Left renal cortex interstitium (tissue), 4 donors: Measurements from ENCODE around the gene ACTL6A. TPM values are rescaled to one million over a fixed set of nuclear protein-coding genes. Genes with fewer than 3 reads are reported as not detected.
"Not testable (repeated sequence)": the region's sequence is repeated elsewhere in the genome, so short reads cannot be mapped to it uniquely, and the experiment has no call there.

Source experiments
- DNase-seq, 4 donors: peaks; one replicate each; pipeline ENCODE4 v3.0.0-alpha.2; 2013; ENCODE audit warnings: low read depth in 4 of 4, low spot score in 2 of 4, missing footprints in 1 of 4
- polyA plus RNA-seq, 4 donors: library from polyadenylated mRNA; unstranded; fragments of 120-200 nt; gene quantifications; one replicate each; pipeline ENCODE4 v1.2.1, GENCODE V29; 2013; ENCODE audit not compliant: insufficient read length in 4 of 4

The ACTL6A gene
- polyA plus RNA-seq: 100 to 1,000 TPM; 100 to 114 (median 108) TPM

DNA sequence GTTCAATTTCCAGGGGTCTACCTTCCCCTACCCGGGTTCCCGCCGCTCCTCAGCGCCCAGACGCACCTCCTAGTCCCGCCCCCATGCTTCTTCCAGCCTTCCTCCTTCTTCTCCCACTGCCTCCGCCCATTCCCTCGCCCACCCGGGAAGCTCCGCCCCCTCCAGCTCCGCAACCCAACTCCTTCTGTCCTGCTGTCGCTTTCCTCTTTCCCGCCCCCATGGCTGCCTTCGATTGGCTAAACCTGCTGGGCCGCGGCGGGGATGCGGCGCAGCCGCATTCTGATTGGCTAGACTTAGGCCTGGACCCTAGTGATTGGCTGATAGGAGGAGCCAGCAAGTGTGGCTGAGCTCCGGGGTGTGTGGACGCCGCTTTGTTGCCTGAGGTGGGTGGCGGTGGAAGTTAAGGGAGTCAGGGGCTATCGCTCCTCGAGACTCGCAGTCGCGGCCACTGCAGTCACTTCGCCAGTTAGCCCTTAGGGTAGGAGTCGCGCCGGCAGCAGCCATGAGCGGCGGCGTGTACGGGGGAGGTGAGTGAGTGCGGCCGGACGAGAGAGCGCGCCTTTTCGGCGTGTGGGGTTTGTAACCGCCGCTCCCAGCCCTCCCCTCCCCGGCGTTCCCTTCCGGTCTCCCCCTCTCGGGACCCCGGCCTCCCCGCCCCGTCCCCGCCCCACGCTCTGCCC is at the start of gene ACTL6A:
Gene ACTL6A, plus strand, starts transcription at position 336 of the 680 bp plus-strand sequence. Its CDS starts 167 bp downstream, at position 503.
- peak; percentile 98 to 100 (median 98) for DNase-seq

DNA sequence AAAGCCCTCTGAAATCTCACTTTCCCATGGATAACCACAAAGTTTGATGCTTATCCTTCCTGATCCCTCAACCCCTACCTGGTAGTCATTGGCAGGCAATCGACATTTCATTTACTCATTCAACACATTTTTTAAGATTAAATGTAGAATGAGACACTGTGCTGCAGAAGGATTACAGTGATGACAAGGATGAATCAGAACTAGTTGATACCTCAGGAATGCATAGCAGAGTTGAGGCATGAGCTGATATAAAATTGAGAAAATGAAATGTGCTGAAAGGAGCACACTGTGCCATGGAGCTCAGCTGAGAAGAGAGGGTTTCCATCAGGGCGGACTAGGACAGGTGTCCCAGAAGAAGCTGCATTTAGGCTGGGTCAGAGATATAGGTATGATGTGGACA is 48.9 kb upstream of the ACTL6A start:
- no peak for DNase-seq

DNA sequence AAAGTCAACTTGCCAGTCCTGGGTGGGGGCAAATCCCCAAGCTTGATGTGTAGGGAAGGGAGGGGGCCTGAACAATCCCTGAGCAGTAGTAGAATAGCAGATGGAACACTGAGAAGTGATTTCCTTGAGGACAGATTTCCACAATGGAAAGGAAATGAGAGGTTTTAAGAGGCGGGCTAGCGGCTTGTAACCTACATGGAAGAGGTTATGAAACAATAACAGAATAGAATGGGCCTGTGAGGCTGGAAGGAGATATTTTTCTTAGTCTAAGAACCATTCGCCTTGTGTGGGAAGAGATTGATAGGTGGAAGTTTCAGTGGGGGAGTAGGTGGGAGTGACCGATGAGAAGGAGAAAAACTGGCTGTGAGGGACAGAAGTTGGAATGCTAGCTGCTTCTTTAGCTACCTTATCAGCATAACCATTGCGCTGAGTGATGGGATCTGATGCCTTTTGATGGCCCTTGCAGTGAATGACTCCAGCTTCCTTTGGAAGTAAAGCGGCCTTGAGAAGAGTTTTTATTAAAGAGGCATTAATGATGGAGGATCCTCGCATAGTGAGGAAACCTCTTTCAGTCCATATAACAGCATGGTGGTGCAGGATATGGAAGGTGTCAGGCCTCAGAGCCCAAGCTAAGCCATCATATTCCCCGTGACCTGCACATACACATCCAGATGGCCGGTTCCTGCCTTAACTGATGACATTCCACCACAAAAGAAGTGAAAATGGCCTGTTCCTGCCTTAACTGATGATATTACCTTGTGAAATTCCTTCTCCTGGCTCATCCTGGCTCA is 46.1 kb upstream of the ACTL6A start:
- DNase-seq: not testable (repeated sequence)

DNA sequence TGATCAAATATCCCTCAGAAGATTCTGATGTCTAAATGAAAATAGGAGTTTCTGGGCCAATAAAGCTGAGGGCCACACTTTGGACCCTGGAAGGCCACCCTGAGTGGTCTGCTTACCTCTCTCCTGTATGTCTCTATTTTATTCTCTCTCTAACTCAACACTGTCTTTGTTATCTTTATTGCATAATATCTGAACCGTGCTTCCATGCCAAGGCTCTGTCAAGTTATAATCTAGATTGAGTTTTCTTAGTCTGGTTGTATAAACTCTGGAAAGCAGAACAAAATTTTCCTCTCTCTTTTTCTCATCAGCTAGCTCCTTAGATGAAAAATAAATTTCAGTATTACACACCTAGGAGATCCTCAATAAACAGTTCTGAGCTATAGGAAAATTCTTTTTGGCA is 36.2 kb upstream of the ACTL6A start:
- DNase-seq: no peak

DNA sequence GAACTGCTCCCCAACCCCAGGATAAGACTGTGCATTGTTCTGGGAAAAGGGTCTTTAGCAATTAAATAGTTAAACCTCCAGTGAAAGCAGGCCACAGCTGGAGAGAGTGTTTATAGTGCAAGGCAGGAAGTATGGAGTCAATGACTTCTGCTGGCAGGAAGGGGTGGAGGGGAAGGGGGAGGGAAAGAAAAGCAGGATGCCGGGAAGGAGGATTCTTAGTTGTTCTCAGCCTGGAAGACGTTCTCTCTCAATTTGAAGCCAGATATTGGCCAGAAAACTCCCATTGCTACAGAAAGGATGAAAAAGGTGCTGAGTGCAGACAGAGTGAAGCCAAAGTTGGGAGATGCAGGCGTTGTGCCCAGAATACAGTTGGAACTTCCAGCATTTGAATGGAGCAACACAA is 35.7 kb upstream of the ACTL6A start:
- peak in 3 of 4 donors; percentile 63 to 76 (median 75) for DNase-seq

DNA sequence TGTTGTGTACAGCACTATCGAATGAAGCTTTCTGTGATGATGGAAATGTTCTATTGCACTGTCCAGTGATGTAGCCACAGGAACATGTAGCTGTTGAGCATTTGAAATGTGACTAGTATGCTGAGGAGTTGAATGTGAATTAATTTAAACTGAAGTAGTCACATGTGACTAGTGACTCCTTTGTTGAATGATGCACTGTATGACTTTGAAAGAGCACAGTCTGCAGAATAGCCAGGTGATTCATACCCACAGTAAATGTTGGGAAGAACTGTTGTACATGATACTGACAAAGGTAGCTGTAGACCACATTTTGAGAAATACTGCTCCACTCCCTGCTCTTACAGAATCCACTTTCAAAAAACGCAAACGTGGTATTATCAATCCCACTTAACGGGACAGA is 34.0 kb upstream of the ACTL6A start:
- DNase-seq: no peak

DNA sequence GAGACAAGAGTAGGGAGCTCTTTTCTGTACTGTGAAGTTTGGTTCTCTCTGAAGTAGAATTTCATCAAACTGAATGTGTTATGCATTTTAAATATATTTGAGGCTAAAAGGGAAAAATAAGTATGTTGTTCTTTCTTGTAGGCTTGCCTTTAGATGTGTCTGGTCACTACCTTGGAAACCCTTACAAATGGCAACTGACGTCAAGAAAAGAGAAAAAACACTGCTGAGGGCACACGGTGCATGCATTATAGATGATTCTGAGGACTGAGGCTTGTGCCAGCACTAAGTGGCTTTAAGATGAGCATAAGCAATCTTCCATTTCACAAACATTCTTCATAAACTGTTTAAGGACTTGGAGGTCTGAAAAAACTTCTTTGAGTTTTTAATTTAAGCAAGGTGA is 31.1 kb upstream of the ACTL6A start:
- no peak for DNase-seq

DNA sequence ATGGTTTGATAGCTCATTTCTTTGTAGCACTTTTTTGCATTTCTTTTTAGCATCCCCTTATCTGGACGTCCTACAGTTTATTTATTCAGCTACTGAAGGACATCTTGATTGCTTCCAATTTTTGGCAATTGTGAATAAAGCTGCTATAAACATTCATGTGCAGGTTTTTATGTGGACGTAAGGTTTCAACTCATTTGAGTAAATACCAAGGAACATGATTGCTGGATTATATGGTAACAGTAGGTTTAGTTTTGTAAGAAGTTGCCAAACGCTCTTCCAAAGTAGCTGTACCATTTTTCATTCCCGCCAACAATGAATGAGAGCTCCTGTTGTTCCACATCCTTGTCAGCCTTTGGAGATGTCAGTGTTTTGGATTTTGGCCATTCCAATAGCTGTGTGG is 29.5 kb upstream of the ACTL6A start:
- DNase-seq: no peak

DNA sequence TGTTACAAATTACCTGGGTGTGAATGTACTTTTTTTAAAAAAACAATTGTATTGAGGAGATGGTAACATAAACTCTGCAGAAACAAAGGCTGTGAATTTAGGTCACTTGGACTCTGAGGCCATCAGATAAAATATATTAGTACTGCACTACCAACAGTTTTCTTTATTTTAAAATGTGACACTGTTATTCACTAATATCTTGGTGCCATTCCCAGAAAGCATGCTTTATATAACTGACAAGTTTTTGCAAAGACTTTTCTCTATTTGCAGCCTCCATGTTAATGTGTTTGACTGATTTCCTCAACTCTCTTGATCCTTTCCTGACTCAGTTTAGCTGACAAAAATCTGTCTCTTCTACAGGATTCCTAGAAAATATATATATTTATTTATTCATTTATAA is 26.5 kb upstream of the ACTL6A start:
- no peak for DNase-seq

DNA sequence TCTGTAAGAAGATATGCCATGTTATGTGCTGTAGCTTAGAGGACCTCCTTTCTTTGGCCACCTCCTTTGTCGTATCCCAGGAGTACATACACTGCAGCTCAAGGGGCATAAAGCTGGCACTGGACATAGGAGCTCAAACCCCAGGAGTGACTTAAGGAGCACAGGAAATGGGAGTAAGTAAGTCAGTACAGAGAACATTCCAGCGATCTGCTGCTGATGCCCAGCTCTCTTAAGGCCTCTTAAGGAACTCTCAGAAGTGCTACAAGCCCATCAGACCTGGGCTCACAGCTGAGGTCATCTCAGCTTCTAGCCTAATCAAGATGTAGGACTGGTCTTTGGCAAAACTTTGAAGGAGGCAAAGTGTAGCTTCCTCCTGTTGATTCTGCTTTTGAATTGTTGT is 21.6 kb upstream of the ACTL6A start:
- DNase-seq: no peak

DNA sequence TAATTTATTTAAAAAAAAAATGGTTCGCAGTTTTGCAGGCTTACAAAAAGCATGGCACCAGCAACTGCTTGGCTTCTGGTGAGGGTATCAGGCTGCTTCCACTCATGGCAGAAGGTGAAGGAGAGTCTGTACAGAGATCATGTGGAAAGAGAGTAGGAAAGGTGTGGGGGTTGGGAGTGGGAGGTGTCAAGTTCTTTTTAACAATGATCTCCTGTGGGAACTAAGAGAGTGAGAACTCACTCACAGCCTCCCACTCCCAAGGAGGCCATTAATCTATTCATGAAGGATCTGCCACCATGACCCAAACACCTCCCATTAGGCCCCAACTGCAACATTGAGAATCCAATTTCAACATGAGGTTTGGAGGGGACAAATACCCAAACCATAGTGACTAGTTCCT is 21.1 kb upstream of the ACTL6A start:
- no peak for DNase-seq

DNA sequence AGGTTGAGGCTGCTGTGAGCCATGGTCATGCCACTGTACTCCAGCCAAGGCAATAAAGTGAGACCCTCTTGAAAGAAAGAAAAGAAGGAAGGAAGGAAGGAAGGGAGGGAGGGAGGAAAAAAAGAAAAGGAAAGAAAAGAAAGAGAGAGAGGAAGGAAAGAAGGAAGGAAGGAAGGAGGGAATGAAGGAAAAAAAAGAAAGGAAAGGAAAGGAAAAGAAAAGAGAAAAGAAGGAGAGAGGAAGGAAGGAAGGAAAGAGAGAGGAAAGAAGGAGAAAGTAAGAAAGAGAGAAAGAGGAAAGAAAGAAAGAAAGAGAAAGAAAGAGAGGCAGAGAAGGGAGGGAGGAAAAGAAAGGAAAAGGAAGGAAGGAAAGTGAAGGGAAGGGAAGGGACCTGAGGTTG is 20.4 kb upstream of the ACTL6A start:
- no peak for DNase-seq

DNA sequence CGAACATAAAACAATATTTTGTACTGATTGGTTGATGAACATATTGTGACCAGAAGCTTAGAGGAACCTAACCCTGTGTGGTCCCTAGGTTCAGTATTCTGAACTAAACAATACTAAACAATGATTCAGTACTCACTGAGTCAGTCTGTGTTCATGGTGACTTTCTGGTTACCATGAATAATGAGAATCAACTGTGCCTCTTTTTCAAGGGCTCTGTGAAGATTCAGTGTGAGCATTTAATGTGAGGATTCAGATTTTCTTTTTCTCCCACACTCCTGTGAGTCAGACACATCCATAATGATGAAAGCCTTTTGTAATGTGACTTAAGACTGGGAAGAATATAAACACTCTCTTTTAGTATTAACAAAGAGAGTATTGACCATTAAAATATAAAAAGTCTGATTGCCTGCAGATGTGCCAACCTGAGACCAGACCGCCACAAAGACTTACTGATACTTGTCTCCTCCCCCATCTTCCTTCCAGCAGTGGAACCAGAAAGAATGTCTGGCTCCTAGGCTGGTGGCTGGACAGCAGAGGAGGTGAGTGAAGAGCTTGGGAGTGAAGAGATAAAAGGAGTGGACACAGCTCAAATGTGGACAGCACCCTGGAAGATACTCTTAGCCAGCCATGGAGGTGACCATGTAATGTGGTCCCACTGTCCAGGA is 17.6 kb upstream of the ACTL6A start:
- DNase-seq: no peak

DNA sequence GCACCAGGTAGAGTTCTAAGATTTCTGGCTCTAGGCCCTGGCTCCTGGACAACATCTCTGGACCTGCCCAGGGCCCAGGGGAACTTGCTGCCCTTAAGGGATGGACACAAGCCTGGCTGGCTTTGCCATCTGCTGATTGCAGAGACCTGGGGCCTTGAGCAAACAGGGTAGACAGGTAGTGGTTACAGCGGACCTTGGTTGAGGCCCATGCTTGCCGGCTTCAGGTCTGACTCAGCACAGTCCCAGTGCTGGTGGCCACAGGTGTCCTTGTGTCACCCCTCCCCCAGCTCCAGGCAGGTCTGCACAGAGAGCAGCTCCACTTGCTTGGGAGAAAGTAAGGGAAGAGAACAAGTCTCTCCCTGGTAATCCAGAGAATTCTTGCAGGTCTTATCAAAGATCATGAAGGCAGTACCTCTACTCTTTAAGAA is 15.9 kb upstream of the ACTL6A start:
- no peak for DNase-seq

DNA sequence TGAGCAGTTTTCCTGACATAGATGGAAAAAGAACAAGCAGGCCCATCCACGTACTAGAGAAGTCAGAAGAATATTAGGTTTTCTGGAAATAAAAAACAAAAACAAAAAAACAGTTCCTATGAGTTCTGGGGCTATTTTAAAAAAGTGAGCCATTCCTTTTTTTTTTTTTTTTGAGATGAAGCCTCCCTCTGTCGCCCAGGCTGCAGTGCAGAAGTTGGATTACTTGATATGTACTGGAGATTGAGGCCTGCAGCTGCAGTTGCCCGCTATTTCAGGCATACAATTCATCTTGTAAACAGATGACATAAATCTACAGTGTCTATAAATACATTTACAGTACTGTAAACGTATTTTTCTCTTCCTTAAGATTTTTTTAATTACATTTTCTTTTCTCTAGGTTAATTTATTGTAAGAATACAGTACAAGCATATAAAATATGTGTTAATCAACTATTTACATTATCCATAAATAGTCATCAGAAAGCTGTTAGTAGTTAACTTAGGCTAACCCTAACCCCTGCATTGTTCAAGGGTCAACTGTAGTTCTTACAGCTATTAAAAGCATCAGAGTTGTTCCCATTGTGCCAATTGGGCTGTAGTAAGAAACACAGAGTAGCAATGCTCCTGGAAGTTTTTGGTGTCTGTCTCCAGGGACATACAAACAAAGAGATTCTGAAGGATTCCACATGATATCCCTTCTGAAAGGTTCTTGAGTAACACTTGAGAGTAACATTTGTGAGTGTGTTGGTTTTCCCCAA is 11.2 kb upstream of the ACTL6A start:
- DNase-seq: peak in 1 of 4 donors; percentile 5

DNA sequence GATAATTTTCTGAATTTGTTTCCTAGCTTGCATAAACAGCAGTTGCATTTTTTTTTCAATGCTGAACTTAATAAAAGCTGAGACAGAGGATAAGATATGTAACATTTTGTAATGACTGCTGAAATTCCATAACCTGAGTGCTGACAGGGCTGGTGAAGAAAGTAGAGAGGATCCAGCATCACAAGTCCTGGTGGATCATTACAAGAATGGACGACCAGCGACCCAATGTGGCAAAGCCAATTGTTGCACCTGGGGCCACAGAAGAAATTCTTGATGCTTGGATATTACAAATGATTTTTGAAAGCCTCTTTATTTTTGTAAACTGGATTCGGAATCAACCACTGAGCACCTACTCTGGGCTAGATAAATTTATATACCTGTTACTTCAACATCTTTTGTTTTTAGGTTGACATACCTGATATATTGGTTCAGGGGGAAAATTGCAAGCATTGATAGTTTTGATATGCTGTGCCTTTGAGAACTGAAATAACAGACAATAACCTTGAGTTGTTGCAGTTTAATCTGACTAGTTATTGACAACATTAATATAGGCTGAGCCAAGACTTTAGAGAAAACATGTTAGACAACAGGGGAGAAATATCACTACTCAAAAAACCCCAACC is 3.9 kb upstream of the ACTL6A start:
- peak in 2 of 4 donors; percentile 26 to 59 for DNase-seq

DNA sequence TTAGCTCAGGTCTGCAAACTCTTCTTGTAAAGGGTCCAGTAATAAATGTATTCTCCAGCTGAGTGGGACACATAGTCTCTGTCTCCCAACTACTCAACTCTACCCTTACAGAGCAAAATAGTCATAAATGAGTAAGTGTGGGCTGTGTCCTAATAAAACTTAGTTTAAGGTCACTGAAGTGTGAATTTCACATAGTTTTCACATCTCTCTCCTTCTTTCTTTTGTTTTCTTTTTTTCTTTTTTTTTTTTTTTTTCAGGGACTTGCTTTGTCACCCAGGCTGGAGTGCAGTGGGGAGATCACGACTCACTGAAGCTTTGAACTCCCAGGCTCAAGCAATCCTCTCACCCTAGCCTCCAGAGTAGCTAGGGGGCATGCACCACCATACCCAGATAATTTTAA is 1.9 kb upstream of the ACTL6A start:
- no peak for DNase-seq

DNA sequence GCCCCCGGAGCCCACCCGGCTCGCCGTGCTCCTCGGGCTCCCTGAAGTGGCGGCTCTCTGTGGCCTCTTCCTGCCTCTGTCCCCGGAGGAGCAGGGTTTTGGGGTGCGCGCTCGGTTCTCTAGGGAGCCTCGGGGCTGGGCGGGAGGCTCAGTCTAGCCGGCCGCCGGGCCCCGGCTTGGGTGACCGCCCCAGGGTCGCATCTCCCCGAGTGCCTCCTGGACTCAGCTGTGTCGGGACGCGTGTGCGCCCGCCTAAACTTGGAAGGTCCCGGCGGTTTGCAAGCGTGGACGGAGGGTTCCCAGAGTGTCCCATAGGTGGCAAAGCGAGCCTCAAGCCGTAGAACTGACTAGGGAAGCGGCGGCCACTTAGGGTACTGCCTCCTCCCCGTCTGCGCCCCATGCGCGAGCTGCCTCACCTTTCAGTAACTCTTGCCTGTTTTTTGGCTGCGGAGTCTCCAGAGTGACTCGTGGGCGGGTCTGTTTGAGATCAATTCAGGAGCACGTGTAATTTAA is 601 bp downstream of the ACTL6A start:
- DNase-seq: peak; percentile 34 to 51 (median 43)

DNA sequence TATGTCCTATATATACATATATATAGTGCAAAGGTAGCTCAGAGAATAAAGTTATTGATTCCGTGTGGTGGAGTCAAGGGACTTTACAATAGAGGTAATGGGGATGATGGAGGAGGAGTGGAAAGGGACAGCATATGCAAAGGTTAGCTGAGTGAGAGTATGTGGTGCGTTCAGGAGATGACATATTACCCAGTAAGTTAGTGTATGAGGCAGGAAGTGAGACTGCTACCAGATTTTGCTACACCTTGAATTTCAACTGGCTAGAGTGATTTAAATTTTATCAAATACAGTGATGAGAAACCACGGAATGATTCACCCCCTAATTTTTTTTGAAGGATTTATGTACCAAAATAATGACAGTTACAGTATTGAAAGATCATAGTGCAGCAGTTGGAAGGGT is 2.8 kb downstream of the ACTL6A start:
- DNase-seq: no peak

DNA sequence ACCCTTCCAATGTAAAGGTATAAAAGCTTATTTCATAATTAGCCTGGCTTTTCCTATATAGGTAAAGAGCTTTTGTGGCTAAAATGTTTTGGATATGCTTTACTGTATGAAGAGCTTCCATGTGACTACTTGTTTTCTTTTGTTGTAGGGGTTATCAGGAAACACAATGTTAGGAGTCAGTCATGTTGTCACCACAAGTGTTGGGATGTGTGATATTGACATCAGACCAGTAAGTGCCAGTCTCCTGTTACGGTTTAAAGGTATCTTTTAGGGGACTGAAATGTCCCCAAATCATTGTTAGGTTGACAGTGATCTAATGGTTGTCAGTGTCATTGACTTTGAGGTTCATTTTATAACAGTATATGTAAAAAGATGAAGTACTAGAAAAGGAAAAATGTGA is 18.3 kb downstream of the ACTL6A start:
- no peak for DNase-seq
